PC-9 (cell line): ENCODE measurements around the gene AGAP1. TPM values are rescaled to one million over a fixed set of nuclear protein-coding genes. Genes with fewer than 3 reads are reported as not detected.
A peak's percentile ranks its signal among the peaks of the same experiment; 100 is the strongest.

Source experiments
- BruUV-seq: library from RNA; stranded (reverse); fragments of 400-500 nt; replicated peaks from 2 replicates; lab custom pipeline; 2021; lab: Mats Ljungman, UMichigan
- CTCF ChIA-PET: fragments of 300-600 bp; sonication (Branson Sonifier 250); formaldehyde crosslinking; loops from one replicate; lab custom pipeline; 2022; ENCODE audit warnings: antibody characterized with exemption; lab: Charles Lee
- POLR2A ChIA-PET: fragments of 300-600 bp; sonication (Branson Sonifier 250); formaldehyde crosslinking; loops from one replicate; lab custom pipeline; 2022; ENCODE audit warnings: antibody characterized with exemption; ENCODE audit not compliant: unreplicated experiment; lab: Charles Lee
- DNase-seq, 2 experiments: peaks; one replicate each; pipeline versions ENCODE4 v3.0.0 to v3.0.0-alpha.2; 2015 to 2022; ENCODE audit warnings: mixed read lengths in 1 of 2
- H2AFZ ChIP-seq: fragments of 200-600 bp; sonication (generic); 2 replicates; pipeline ENCODE4 v1.8.1; 2017; ENCODE audit warnings: antibody characterized with exemption
- H3F3A ChIP-seq: fragments of 200-600 bp; sonication (generic); 2 replicates; pipeline ENCODE4 v1.8.1; 2017; ENCODE audit warnings: antibody characterized with exemption, mild to moderate bottlenecking, low read depth; ENCODE audit not compliant: insufficient read depth
- H3K27ac ChIP-seq: fragments of 200-600 bp; sonication (generic); 2 replicates; pipeline ENCODE4 v1.6.1; 2016; ENCODE audit warnings: mixed run types
- H3K27me3 ChIP-seq: fragments of 200-600 bp; sonication (generic); 2 replicates; pipeline ENCODE4 v1.6.1; 2016; ENCODE audit warnings: low read depth, mixed run types; ENCODE audit not compliant: insufficient read depth
- H3K36me3 ChIP-seq: fragments of 200-600 bp; sonication (generic); 2 replicates; pipeline ENCODE4 v1.6.1; 2016; ENCODE audit warnings: low read depth, mixed run types
- H3K4me1 ChIP-seq: fragments of 200-600 bp; sonication (generic); replicated peaks from 2 replicates; pipeline ENCODE4 v1.6.1; 2016; ENCODE audit warnings: mixed run types; ENCODE audit not compliant: insufficient read depth
- H3K4me2 ChIP-seq: fragments of 200-600 bp; sonication (generic); 2 replicates; pipeline ENCODE4 v1.6.1; 2017; ENCODE audit warnings: mixed run types
- H3K4me3 ChIP-seq: fragments of 200-600 bp; sonication (generic); 2 replicates; pipeline ENCODE4 v1.6.1; 2016; ENCODE audit warnings: mixed run types
- H3K79me2 ChIP-seq: fragments of 200-600 bp; sonication (generic); 2 replicates; pipeline ENCODE4 v1.6.1; 2017; ENCODE audit warnings: low read depth, mixed run types
- H3K9me2 ChIP-seq: fragments of 200-600 bp; sonication (generic); 2 replicates; pipeline ENCODE4 v1.8.1; 2017; ENCODE audit warnings: mild to moderate bottlenecking; ENCODE audit not compliant: insufficient read depth
- H3K9me3 ChIP-seq: fragments of 200-600 bp; sonication (generic); 2 replicates; pipeline ENCODE4 v1.8.1; 2016; ENCODE audit warnings: low read depth; ENCODE audit not compliant: insufficient read depth
- H4K20me1 ChIP-seq: fragments of 200-600 bp; sonication (generic); 2 replicates; pipeline ENCODE4 v1.8.1; 2017; ENCODE audit not compliant: insufficient read depth
- CTCF ChIP-seq: fragments of 200-600 bp; sonication (generic); conservative IDR thresholded peaks from 2 replicates; pipeline ENCODE4 v1.6.1; 2017; ENCODE audit warnings: mixed run types, antibody characterized with exemption, mild to moderate bottlenecking, moderate library complexity
- EZH2 ChIP-seq: fragments of 200-600 bp; sonication (generic); IDR thresholded peaks from 2 replicates; pipeline ENCODE4 v1.8.0; 2017; ENCODE audit warnings: antibody characterized with exemption, low read depth
- intact Hi-C: fragments of 100-400 bp; cut with micrococcal nuclease; formaldehyde crosslinking; loops from one replicate; pipeline ENCODE4 v1.10.0; 2022; ENCODE audit not compliant: unreplicated experiment
- total RNA-seq: library from RNA; stranded (reverse); gene quantifications from 2 replicates; pipeline ENCODE4 v1.2.3, GENCODE V29; 2021

Gene AGAP1
- total RNA-seq, 1 experiment from 2014 or later = 91.4 TPM

- peaks cover 15% of the 10 kb centered on the region for H3K4me1 ChIP-seq
- no peaks in the 10 kb centered on the region for H3K9me2 ChIP-seq
- POLR2A ChIA-PET = interaction anchor here (0.6 kb wide), 1 partner anchor 152 kb away, joined by 20 read pairs; no protein-coding TSS in a partner anchor
- TF ChIP-seq EZH2 = no peak
- peak; percentile 95 for TF ChIP-seq CTCF
- H3K79me2 ChIP-seq = peaks cover 26% of the 10 kb centered on the region
- peaks cover 21% of the 10 kb centered on the region; the same call in 1 of the 2 replicates for H3F3A ChIP-seq
- no peak overlapping the region for H3K27ac ChIP-seq
- H3K27me3 ChIP-seq = no peaks in the 10 kb centered on the region
- H3K9me3 ChIP-seq = no peaks in the 10 kb centered on the region
- CTCF ChIA-PET = interaction anchor here (0.5 to 1.7 kb wide), 37 partner anchors 8 to 1806 kb away, joined by 3 to 35 read pairs (median 4); no protein-coding TSS in a partner anchor
- no peak overlapping the region for H3K4me3 ChIP-seq
- DNase-seq = peak; percentile 80 to 87
- H3K4me2 ChIP-seq = no peak overlapping the region
- no TSS peak for BruUV-seq
- peaks cover 17% of the 10 kb centered on the region; the same call in 1 of the 2 replicates for H4K20me1 ChIP-seq
- H3K36me3 ChIP-seq = peaks cover 10% of the 10 kb centered on the region; the same call in 1 of the 2 replicates
- no peak overlapping the region for H2AFZ ChIP-seq
- intact Hi-C loops = loop anchor here (1.0 to 10.0 kb wide), 10 partner anchors 80 to 1772 kb away; partner anchors contain the start of gene AGAP1
Observed at GRCh38 chr2:235746257-235746934, 252.6 kb downstream of the AGAP1 start.

- no TSS peak for BruUV-seq
- Histone ChIP-seq H3K9me2 (no peaks in the 10 kb centered on the region), H4K20me1 (peaks cover 17% of the 10 kb centered on the region; the same call in 1 of the 2 replicates), H3K4me2 (no peak overlapping the region), H2AFZ (no peak overlapping the region), H3K4me1 (peaks cover 15% of the 10 kb centered on the region), H3K9me3 (no peaks in the 10 kb centered on the region), H3K27ac (no peak overlapping the region), H3K36me3 (peaks cover 7% of the 10 kb centered on the region; the same call in 1 of the 2 replicates), H3K27me3 (no peaks in the 10 kb centered on the region), H3F3A (peaks cover 21% of the 10 kb centered on the region; the same call in 1 of the 2 replicates), H3K4me3 (no peak overlapping the region), H3K79me2 (peaks cover 26% of the 10 kb centered on the region)
- intact Hi-C loops = loop anchor here (2.0 to 10.0 kb wide), 7 partner anchors 80 to 1772 kb away; partner anchors contain the start of gene AGAP1
- ChIA-PET POLR2A (interaction anchor here (0.5 to 1.0 kb wide), 5 partner anchors 20 to 1553 kb away, joined by 3 to 5 read pairs (median 3); no protein-coding TSS in a partner anchor), CTCF (interaction anchor here (0.6 to 1.7 kb wide), 13 partner anchors 19 to 604 kb away, joined by 3 to 35 read pairs (median 4); no protein-coding TSS in a partner anchor)
- TF ChIP-seq CTCF (no peak), EZH2 (no peak)
- DNase-seq = no peak
Observed at GRCh38 chr2:235747001-235747785, 253.3 kb downstream of the AGAP1 start.

- no peak overlapping the region for H3K27ac ChIP-seq
- peak; percentile 69 to 82 for DNase-seq
- intact Hi-C loops = loop anchor here (2.0 to 10.0 kb wide), 8 partner anchors 81 to 1773 kb away; partner anchors contain the start of gene AGAP1
Observed at GRCh38 chr2:235747786-235748091, 253.9 kb downstream of the AGAP1 start.

More at GRCh38 chr2:235747786-235748091, 253.9 kb downstream of the AGAP1 start:
- no peak overlapping the region for H2AFZ ChIP-seq
- H3K9me2 ChIP-seq = no peaks in the 10 kb centered on the region
- H3K36me3 ChIP-seq = peaks cover 7% of the 10 kb centered on the region; the same call in 1 of the 2 replicates
- H3K79me2 ChIP-seq = peaks cover 26% of the 10 kb centered on the region
- no peak for TF ChIP-seq CTCF
- TF ChIP-seq EZH2 = no peak
- ChIA-PET CTCF (interaction anchor here (0.6 to 1.0 kb wide), 9 partner anchors 39 to 604 kb away, joined by 3 to 11 read pairs (median 3); no protein-coding TSS in a partner anchor), POLR2A (interaction anchor here (0.5 to 1.0 kb wide), 5 partner anchors 21 to 1553 kb away, joined by 3 to 5 read pairs (median 3); no protein-coding TSS in a partner anchor)
- peaks cover 15% of the 10 kb centered on the region for H3K4me1 ChIP-seq
- H3K27me3 ChIP-seq = no peaks in the 10 kb centered on the region
- peaks cover 21% of the 10 kb centered on the region; the same call in 1 of the 2 replicates for H3F3A ChIP-seq
- no peaks in the 10 kb centered on the region for H3K9me3 ChIP-seq
- BruUV-seq = no TSS peak
- peaks cover 17% of the 10 kb centered on the region; the same call in 1 of the 2 replicates for H4K20me1 ChIP-seq
- H3K4me2 ChIP-seq = no peak overlapping the region
- H3K4me3 ChIP-seq = no peak overlapping the region
